GM12891 (cell line): Measurements from ENCODE around the gene MARVELD1.

Experiments
- DNase-seq: peaks from one replicate; pipeline ENCODE4 v3.0.0; 2011; ENCODE audit warnings: low spot score; ENCODE audit not compliant: insufficient read length
- FAIRE-seq: peaks from 2 replicates; lab custom pipeline; 2011; peaks lifted over from hg19 to GRCh38; lab: Jason Lieb, UNC
- PAX5 ChIP-seq: IDR thresholded peaks from 2 replicates; pipeline ENCODE4 v1.6.1; 2011; ENCODE audit warnings: low read length, moderate library complexity, mild to moderate bottlenecking; ENCODE audit not compliant: insufficient read depth, severe bottlenecking
- POLR2A ChIP-seq: IDR thresholded peaks from 2 replicates; pipeline ENCODE4 v1.6.1; 2011; ENCODE audit warnings: low read depth, low read length, control low read depth
- POLR2AphosphoS5 ChIP-seq: IDR thresholded peaks from 2 replicates; pipeline ENCODE4 v1.6.1; 2011; ENCODE audit warnings: low read depth, low read length, control low read depth
- POU2F2 ChIP-seq: IDR thresholded peaks from 2 replicates; pipeline ENCODE4 v1.6.1; 2011; ENCODE audit warnings: low read depth, mild to moderate bottlenecking, control low read depth, low read length, moderate library complexity
- SPI1 ChIP-seq: IDR thresholded peaks from 2 replicates; pipeline ENCODE4 v1.6.1; 2011; ENCODE audit warnings: low read depth, low read length, control low read depth
- TAF1 ChIP-seq: IDR thresholded peaks from 2 replicates; pipeline ENCODE4 v1.6.1; 2011; ENCODE audit warnings: low read depth, low read length, control low read depth

MARVELD1 gene

GRCh38 chr10:97744405-97745035 is 31.0 kb downstream of the MARVELD1 start:
- FAIRE-seq (no peak), DNase-seq (no peak)
- TF ChIP-seq POLR2AphosphoS5 (no peak), PAX5 (no peak), POU2F2 (no peak), POLR2A (no peak), SPI1 (no peak), TAF1 (no peak)

GRCh38 chr10:97747573-97747972 is 34.0 kb downstream of the MARVELD1 start:
- DNase-seq (no peak), FAIRE-seq (no peak)
- TF ChIP-seq TAF1, result no peak
- no peak for TF ChIP-seq POU2F2
- no peak for TF ChIP-seq SPI1
- TF ChIP-seq PAX5, result no peak
- no peak for TF ChIP-seq POLR2A
- no peak for TF ChIP-seq POLR2AphosphoS5

- no peak for FAIRE-seq
- TF ChIP-seq POLR2AphosphoS5 (no peak), POLR2A (no peak), PAX5 (no peak), POU2F2 (no peak), TAF1 (no peak), SPI1 (no peak)
Observed at GRCh38 chr10:97748116-97748515, 34.6 kb downstream of the MARVELD1 start.

GRCh38 chr10:97752956-97753355 is 39.4 kb downstream of the MARVELD1 start:
- DNase-seq (no peak), FAIRE-seq (no peak)
- TF ChIP-seq PAX5 (no peak), POU2F2 (no peak), POLR2AphosphoS5 (no peak), SPI1 (no peak), TAF1 (no peak), POLR2A (no peak)

More at GRCh38 chr10:97748116-97748515, 34.6 kb downstream of the MARVELD1 start:
- DNase-seq, result no peak

GRCh38 chr10:97754726-97755125 is 41.2 kb downstream of the MARVELD1 start:
- FAIRE-seq, result no peak
- DNase-seq, result no peak
- no peak for TF ChIP-seq PAX5
- TF ChIP-seq POU2F2, result no peak
- no peak for TF ChIP-seq POLR2AphosphoS5
- TF ChIP-seq POLR2A, result no peak

GRCh38 chr10:97755718-97756117 is 42.2 kb downstream of the MARVELD1 start:
- FAIRE-seq (no peak), DNase-seq (no peak)
- TF ChIP-seq POU2F2 (no peak), PAX5 (no peak), SPI1 (no peak), TAF1 (no peak), POLR2AphosphoS5 (0 out of 2 replicates have a peak, but pooled peaks have one; percentile 47)

GRCh38 chr10:97757471-97757870 is 43.9 kb downstream of the MARVELD1 start:
- FAIRE-seq, result no peak

GRCh38 chr10:97759158-97759887 is 45.8 kb downstream of the MARVELD1 start:
- peak; percentile 70 for FAIRE-seq
- TF ChIP-seq TAF1 (no peak), PAX5 (no peak), POLR2AphosphoS5 (no peak), SPI1 (no peak), POU2F2 (no peak), POLR2A (no peak)
- DNase-seq, result peak; percentile 67

More at GRCh38 chr10:97757471-97757870, 43.9 kb downstream of the MARVELD1 start:
- TF ChIP-seq POU2F2, result no peak
- no peak for TF ChIP-seq POLR2A
- no peak for TF ChIP-seq PAX5
- TF ChIP-seq TAF1, result no peak
- no peak for TF ChIP-seq SPI1
- no peak for TF ChIP-seq POLR2AphosphoS5
- no peak for DNase-seq

- TF ChIP-seq POLR2A, result no peak
- no peak for TF ChIP-seq POU2F2
- no peak for TF ChIP-seq POLR2AphosphoS5
- TF ChIP-seq SPI1, result no peak
- TF ChIP-seq PAX5, result no peak
- TF ChIP-seq TAF1, result no peak
- FAIRE-seq (no peak), DNase-seq (no peak)
Observed at GRCh38 chr10:97759946-97760345, 46.4 kb downstream of the MARVELD1 start.

- no peak for DNase-seq
- TF ChIP-seq POU2F2 (no peak), POLR2AphosphoS5 (no peak), POLR2A (no peak), PAX5 (no peak), TAF1 (no peak), SPI1 (no peak)
- FAIRE-seq, result no peak
Observed at GRCh38 chr10:97760461-97761257, 47.1 kb downstream of the MARVELD1 start.
